Right atrium auricular region (tissue), 2 donors: ENCODE measurements around the gene ZNF526. TPM values are rescaled to one million over a fixed set of nuclear protein-coding genes. Genes with fewer than 3 reads are reported as not detected.

Source experiments
- DNase-seq: peaks from one replicate; pipeline ENCODE4 v3.0.0-alpha.2; 2019; ENCODE audit warnings: low spot score
- H3K27ac ChIP-seq, 2 donors: fragments of 200-600 bp; sonication (generic); 1 replicate in 1 of 2; 2 replicates in 1 of 2; pipeline ENCODE4 v1.5.1; 2016 to 2019
- H3K27me3 ChIP-seq, 2 donors: fragments of 200-600 bp; sonication (generic); one replicate each; pipeline versions ENCODE4 v1.5.1 to v1.6.0; 2017 to 2019
- H3K36me3 ChIP-seq: fragments of 200-600 bp; sonication (generic); one replicate; pipeline ENCODE4 v1.5.1; 2016
- H3K4me1 ChIP-seq, 2 donors: fragments of 200-600 bp; sonication (generic); one replicate each; pipeline versions ENCODE4 v1.5.1 to v1.6.0; 2017 to 2019
- H3K4me3 ChIP-seq, 2 donors: fragments of 200-600 bp; sonication (generic); 1 replicate in 1 of 2; 2 replicates in 1 of 2; pipeline ENCODE4 v1.5.1; 2017 to 2019; ENCODE audit warnings: mild to moderate bottlenecking in 1 of 2, moderate library complexity in 1 of 2
- H3K9me3 ChIP-seq, 2 donors: fragments of 200-600 bp; sonication (generic); one replicate each; pipeline ENCODE4 v1.5.1; 2019
- total RNA-seq, 2 donors: library from RNA; depleted of rRNA; stranded (reverse); fragments of >200 nt; gene quantifications; one replicate each; pipeline ENCODE4 v1.1.0, GENCODE V29; 2016
- TF ChIP-seq, protein P1 (sequence below), 2 donors: fragments of 200-600 bp; sonication (generic); IDR thresholded peaks; one replicate each; pipeline ENCODE4 v1.5.1; 2019; ENCODE audit warnings: antibody characterized with exemption in 2 of 2

Gene ZNF526
- total RNA-seq, 2 donors from 2014 or later: 2.6 to 5.4 TPM

DNA sequence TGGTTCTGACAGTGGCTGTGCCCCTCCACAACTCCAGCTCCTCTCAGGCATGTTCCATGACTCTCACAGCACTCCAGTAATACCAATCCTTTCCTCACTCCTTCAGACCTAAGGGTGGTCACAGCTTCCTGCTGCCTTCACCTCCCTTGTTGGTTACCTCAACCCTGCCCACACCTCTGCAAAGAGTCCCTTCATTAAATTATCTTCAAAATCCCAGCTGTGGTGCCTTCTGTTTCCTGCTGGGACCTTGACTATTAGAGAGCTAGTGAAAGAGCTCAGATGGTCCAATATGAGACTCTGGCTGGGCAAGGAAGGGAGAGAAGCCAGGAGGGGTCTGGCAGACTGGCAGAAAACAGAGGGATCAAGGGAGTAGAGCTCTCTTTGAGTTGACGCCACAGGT lies 28.8 kb upstream of the ZNF526 start:
- Histone ChIP-seq H3K27me3 (no peaks in the 10 kb centered on the region), H3K27ac (no peak overlapping the region), H3K4me3 (no peak overlapping the region), H3K4me1 (no peaks in the 10 kb centered on the region), H3K36me3 (no peaks in the 10 kb centered on the region), H3K9me3 (no peaks in the 10 kb centered on the region)
- TF ChIP-seq, protein P1, sequence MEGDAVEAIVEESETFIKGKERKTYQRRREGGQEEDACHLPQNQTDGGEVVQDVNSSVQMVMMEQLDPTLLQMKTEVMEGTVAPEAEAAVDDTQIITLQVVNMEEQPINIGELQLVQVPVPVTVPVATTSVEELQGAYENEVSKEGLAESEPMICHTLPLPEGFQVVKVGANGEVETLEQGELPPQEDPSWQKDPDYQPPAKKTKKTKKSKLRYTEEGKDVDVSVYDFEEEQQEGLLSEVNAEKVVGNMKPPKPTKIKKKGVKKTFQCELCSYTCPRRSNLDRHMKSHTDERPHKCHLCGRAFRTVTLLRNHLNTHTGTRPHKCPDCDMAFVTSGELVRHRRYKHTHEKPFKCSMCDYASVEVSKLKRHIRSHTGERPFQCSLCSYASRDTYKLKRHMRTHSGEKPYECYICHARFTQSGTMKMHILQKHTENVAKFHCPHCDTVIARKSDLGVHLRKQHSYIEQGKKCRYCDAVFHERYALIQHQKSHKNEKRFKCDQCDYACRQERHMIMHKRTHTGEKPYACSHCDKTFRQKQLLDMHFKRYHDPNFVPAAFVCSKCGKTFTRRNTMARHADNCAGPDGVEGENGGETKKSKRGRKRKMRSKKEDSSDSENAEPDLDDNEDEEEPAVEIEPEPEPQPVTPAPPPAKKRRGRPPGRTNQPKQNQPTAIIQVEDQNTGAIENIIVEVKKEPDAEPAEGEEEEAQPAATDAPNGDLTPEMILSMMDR (IDR thresholded peaks at IDR 0.05): no peak
- no peak for DNase-seq

DNA sequence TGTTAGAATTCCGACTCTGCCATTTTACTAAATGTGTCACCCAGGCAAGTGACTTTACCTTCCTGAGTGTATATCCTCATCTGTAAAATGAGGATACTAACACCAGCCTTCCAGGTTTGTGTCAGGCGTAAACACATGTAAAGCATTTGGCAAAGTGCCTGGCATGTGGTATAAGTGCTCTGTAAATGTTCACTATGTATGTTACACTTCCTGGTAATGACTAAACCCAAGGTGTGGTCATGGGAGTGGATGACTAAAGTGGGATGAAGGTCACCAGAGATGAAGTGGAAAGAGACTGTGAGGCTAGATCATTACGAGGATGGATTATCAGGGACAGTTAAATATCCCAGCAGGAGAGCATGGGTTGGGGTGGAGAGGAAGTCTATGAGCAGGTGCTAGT lies 28.3 kb upstream of the ZNF526 start:
- H3K27ac ChIP-seq: no peak overlapping the region
- no peak overlapping the region for H3K4me3 ChIP-seq
- H3K27me3 ChIP-seq: no peaks in the 10 kb centered on the region
- TF ChIP-seq, protein P1 (IDR thresholded peaks at IDR 0.05): no peak
- H3K9me3 ChIP-seq: no peaks in the 10 kb centered on the region
- H3K4me1 ChIP-seq: no peaks in the 10 kb centered on the region
- no peak for DNase-seq
- H3K36me3 ChIP-seq: no peaks in the 10 kb centered on the region

DNA sequence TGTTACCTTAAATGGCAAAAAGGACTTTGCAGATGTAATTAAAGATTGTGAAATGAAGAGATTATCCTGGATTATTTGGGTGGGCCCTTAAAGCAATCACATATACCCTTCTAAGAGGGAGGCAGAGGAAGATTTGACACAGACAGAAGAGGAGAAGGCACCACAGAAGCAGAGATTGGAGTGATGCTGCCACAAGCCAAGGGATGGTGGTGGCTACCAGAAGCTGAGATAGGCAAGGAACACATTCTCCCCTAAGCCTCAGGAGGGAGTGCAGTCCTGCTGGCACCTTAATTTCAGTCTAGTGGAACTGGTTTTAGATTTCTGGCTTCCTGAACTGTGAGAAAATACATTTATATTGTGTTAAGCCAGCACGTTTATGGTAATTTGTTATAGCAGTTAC lies 26.8 kb upstream of the ZNF526 start:
- no peaks in the 10 kb centered on the region for H3K27me3 ChIP-seq
- H3K36me3 ChIP-seq: peaks cover 7% of the 10 kb centered on the region
- H3K9me3 ChIP-seq: no peaks in the 10 kb centered on the region
- no peak overlapping the region for H3K27ac ChIP-seq
- TF ChIP-seq, protein P1 (IDR thresholded peaks at IDR 0.05): no peak
- H3K4me3 ChIP-seq: no peak overlapping the region
- no peak for DNase-seq
- no peaks in the 10 kb centered on the region for H3K4me1 ChIP-seq

DNA sequence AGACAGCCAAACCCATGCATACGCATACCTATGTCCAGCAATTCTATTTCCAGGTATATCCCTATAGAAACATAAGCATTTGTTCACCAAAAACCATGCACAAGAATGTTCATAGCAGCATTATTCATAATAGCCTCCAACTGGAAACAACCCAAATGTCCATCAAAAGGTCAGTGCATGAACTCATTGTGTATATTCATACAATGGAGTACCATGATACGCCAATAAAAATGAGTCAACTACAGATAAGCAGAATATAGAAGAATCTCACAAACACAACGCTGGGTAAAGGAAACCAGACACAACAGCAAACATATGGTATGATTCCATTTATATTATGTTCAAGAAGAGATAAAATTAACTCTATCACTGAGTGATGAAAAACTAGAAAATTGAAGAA lies 26.4 kb upstream of the ZNF526 start:
- H3K27me3 ChIP-seq: no peaks in the 10 kb centered on the region
- DNase-seq: no peak

DNA sequence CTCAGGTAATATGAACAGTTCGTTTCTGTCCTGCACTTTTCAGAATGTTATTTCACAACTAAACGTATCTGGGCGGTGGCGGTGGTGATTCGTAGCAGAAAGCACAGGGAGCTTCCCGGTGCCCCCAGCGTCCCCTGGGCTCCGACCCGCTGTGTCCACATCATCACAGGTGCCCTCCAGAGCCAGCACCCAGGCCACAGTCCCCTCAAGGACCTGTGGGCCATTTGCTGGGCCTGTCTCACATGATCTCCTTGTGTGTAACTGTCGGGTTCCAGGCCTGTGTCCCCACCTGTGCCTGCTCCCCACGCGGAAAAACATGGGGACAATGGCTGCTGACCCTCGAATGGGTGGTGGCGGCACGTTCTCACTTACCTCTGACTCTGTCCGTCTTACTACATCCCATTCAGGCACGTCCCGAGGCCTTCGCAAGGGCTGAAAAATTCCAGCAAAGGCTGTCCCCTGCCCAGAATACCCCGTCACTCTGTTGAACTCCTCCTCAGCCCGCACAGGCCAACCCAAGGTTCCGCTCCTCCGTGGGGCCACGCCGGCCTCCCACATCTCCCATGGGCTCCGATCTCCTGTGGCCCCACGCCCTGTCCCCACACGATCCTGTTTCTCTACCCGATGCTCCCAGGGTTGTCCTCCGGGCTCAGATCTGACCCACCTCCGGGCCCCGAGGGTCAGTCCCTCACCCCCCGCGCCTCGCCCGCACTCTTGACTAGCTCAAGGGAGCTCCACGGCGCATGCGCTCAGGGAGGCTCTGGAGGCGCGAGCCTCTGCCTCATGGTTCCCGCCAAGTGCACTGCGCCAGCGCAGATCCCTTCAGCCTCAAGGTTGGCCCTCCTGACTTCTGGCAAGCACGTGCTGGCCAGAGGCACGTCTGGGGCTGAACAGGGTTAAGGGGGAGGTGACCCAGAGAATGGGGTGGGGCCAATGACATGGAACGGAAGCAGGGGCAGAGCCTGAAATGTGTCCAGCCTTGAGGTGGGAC lies 23.8 kb upstream of the ZNF526 start:
- TF ChIP-seq, protein P1 (IDR thresholded peaks at IDR 0.05): no peak
- Histone ChIP-seq H3K27ac (no peak overlapping the region), H3K9me3 (no peaks in the 10 kb centered on the region), H3K27me3 (no peaks in the 10 kb centered on the region), H3K4me1 (peaks cover 0 to 27% of the 10 kb centered on the region in 2 donors), H3K36me3 (peaks cover 28% of the 10 kb centered on the region), H3K4me3 (no peak overlapping the region)
- no peak for DNase-seq

More for the DNA sequence above, 26.4 kb upstream of the ZNF526 start:
- no peak overlapping the region for H3K4me3 ChIP-seq
- H3K9me3 ChIP-seq: no peaks in the 10 kb centered on the region
- peaks cover 11% of the 10 kb centered on the region for H3K36me3 ChIP-seq
- TF ChIP-seq, protein P1 (IDR thresholded peaks at IDR 0.05): no peak
- peaks cover 0 to 2% of the 10 kb centered on the region in 2 donors for H3K4me1 ChIP-seq
- no peak overlapping the region for H3K27ac ChIP-seq
